Trophoblast cell (in vitro differentiated cells and primary cell): Measurements from ENCODE around the gene CSPG4.
"Not testable (repeated sequence)": the region's sequence is repeated elsewhere in the genome, so short reads cannot be mapped to it uniquely, and the experiment has no call there.

Experiments used
- DNase-seq, 2 donors: peaks; one replicate each; pipeline ENCODE4 v3.0.0-alpha.2; 2016
- H2AFZ ChIP-seq: 2 replicates; pipeline ENCODE4 v1.6.1; 2013; ENCODE audit warnings: low read length, moderate library complexity, mild to moderate bottlenecking; ENCODE audit not compliant: insufficient read depth, poor library complexity
- H2AK5ac ChIP-seq: 2 replicates; pipeline ENCODE4 v1.6.1; 2013; ENCODE audit warnings: mild to moderate bottlenecking, low read length
- H2BK120ac ChIP-seq: 2 replicates; pipeline ENCODE4 v1.6.1; 2013; ENCODE audit warnings: low read length, mild to moderate bottlenecking, moderate library complexity; ENCODE audit not compliant: insufficient read depth, poor library complexity
- H2BK12ac ChIP-seq: 2 replicates; pipeline ENCODE4 v1.6.1; 2013; ENCODE audit warnings: mild to moderate bottlenecking, low read length, moderate library complexity
- H2BK5ac ChIP-seq: 2 replicates; pipeline ENCODE4 v1.6.1; 2013; ENCODE audit warnings: low read length, low read depth, moderate library complexity, mild to moderate bottlenecking; ENCODE audit not compliant: poor library complexity
- H3K14ac ChIP-seq: 2 replicates; pipeline ENCODE4 v1.6.1; 2013; ENCODE audit warnings: mild to moderate bottlenecking, low read length
- H3K18ac ChIP-seq: 2 replicates; pipeline ENCODE4 v1.6.1; 2013; ENCODE audit warnings: mild to moderate bottlenecking, low read length
- H3K23ac ChIP-seq: 2 replicates; pipeline ENCODE4 v1.6.1; 2013; ENCODE audit warnings: low read length
- H3K27ac ChIP-seq: 2 replicates; pipeline ENCODE4 v1.5.1; 2013; ENCODE audit warnings: low read depth, mild to moderate bottlenecking, inconsistent platforms, low read length, moderate library complexity
- H3K27me3 ChIP-seq: 2 replicates; pipeline ENCODE4 v1.6.1; 2013; ENCODE audit warnings: inconsistent platforms, mild to moderate bottlenecking, low read length, moderate library complexity; ENCODE audit not compliant: insufficient read depth
- H3K36me3 ChIP-seq, 2 experiments: 1 replicate in 1 of 2; 2 replicates in 1 of 2; pipeline ENCODE4 v1.6.1; 2013; ENCODE audit warnings: low read length in 2 of 2, mild to moderate bottlenecking in 2 of 2, moderate library complexity in 1 of 2; ENCODE audit not compliant: insufficient read depth in 2 of 2, control insufficient read depth in 1 of 2
- H3K4ac ChIP-seq: 2 replicates; pipeline ENCODE4 v1.6.1; 2013; ENCODE audit warnings: low read depth, mild to moderate bottlenecking, low read length, moderate library complexity
- H3K4me1 ChIP-seq, 2 experiments: 1 replicate in 1 of 2; 2 replicates in 1 of 2; pipeline ENCODE4 v1.6.1; 2013; ENCODE audit warnings: low read length in 2 of 2, mild to moderate bottlenecking in 2 of 2, moderate library complexity in 1 of 2; ENCODE audit not compliant: insufficient read depth in 2 of 2, control insufficient read depth in 1 of 2
- H3K4me2 ChIP-seq: 2 replicates; pipeline ENCODE4 v1.6.1; 2013; ENCODE audit warnings: inconsistent platforms, mild to moderate bottlenecking, low read length, moderate library complexity
- H3K4me3 ChIP-seq: 2 replicates; pipeline ENCODE4 v1.5.1; 2013; ENCODE audit warnings: mild to moderate bottlenecking, low read depth, low read length, inconsistent platforms
- H3K79me1 ChIP-seq: one replicate; pipeline ENCODE4 v1.6.1; 2013; ENCODE audit warnings: low read length
- H3K79me2 ChIP-seq: 2 replicates; pipeline ENCODE4 v1.6.1; 2013; ENCODE audit warnings: low read length, mild to moderate bottlenecking; ENCODE audit not compliant: control insufficient read depth, insufficient read depth, poor library complexity
- H3K9ac ChIP-seq: 2 replicates; pipeline ENCODE4 v1.6.1; 2013; ENCODE audit warnings: mild to moderate bottlenecking, low read length
- H3K9me3 ChIP-seq: 2 replicates; pipeline ENCODE4 v1.6.1; 2013; ENCODE audit warnings: low read depth, mild to moderate bottlenecking, control low read depth, inconsistent platforms, low read length; ENCODE audit not compliant: insufficient read depth
- H4K12ac ChIP-seq: 2 replicates; pipeline ENCODE4 v1.6.1; 2013; ENCODE audit warnings: low read depth, mild to moderate bottlenecking, low read length, moderate library complexity
- H4K8ac ChIP-seq: 2 replicates; pipeline ENCODE4 v1.6.1; 2013; ENCODE audit warnings: low read depth, mild to moderate bottlenecking, low read length, moderate library complexity
- H4K91ac ChIP-seq: one replicate; pipeline ENCODE4 v1.6.1; 2013; ENCODE audit warnings: low read depth, mild to moderate bottlenecking, low read length, moderate library complexity
- WGBS: extraction: QIAGEN DNeasy Blood & Tissue Kit; methylation state at CpG from one replicate; pipeline ENCODE4 v1.1.7; 2013; ENCODE audit warnings: missing lambda C conversion rate; ENCODE audit not compliant: insufficient read length, insufficient coverage; ENCODE audit errors: extremely low coverage; 5-methylcytosine and 5-hydroxymethylcytosine counted together

Gene CSPG4

DNA sequence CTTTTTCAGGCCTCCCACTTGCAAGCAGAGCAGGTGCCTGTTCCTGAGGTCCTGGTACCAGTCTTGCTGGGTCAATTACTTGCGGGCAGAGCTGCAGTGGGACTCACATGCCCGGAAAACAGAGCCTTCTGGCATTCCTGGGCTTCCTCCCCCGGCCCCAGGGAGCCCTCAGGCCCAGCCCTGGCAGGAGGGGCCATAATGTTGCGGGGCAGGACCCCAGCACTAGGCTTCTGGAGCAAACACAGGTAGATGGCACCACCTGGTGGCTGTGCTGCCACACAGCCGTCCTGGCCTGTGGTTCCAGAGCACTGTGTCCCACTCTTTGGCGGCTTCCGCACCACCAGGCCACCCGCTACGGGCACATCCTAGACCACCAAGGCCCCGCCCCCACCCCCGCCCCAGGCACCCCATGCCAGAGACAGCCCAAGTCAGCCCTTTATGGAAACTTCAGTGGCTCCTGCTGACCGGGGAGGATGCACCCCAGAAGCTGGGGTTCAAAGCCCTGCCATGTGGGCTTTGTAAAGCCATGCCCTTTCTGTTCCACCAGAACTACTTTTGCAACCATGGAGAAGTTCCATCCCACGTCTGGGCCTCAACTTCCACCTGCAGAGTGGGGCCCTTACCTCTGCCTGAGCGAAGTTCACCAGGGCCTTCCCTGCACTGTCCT, 28.9 kb downstream of the CSPG4 start:
- not testable (repeated sequence) for H3K27me3 ChIP-seq, H2AFZ ChIP-seq, H2BK12ac ChIP-seq, H3K9me3 ChIP-seq, H2BK120ac ChIP-seq, H3K4me1 ChIP-seq, H4K8ac ChIP-seq, H3K27ac ChIP-seq, H4K91ac ChIP-seq, H3K4ac ChIP-seq, H2BK5ac ChIP-seq, H3K9ac ChIP-seq, H3K18ac ChIP-seq, H3K36me3 ChIP-seq, H3K23ac ChIP-seq, H3K79me1 ChIP-seq, H2AK5ac ChIP-seq, H3K79me2 ChIP-seq, H3K14ac ChIP-seq, H3K4me2 ChIP-seq
- no CpG with 5 or more reads among the region's 14 CpGs for WGBS
- H3K4me3 ChIP-seq: peak overlapping the region; percentile 1
- H4K12ac ChIP-seq: peak overlapping the region; percentile 26
- DNase-seq: peak; percentile 54 to 69

- H4K91ac ChIP-seq: no peak overlapping the region
- WGBS: no CpG with 5 or more reads among the region's 40 CpGs
- H3K27me3 ChIP-seq: no peaks in the 10 kb centered on the region
- no peak overlapping the region for H3K4me2 ChIP-seq
- no peaks in the 10 kb centered on the region for H3K79me1 ChIP-seq
- no peak overlapping the region for H3K23ac ChIP-seq
- H2BK5ac ChIP-seq: no peak overlapping the region
- no peak overlapping the region for H3K27ac ChIP-seq
- H3K9ac ChIP-seq: no peak overlapping the region
- H4K8ac ChIP-seq: no peak overlapping the region
- DNase-seq: no peak
- no peak overlapping the region for H2BK120ac ChIP-seq
- H2AK5ac ChIP-seq: peak overlapping the region; percentile 70
- no peak overlapping the region for H3K18ac ChIP-seq
- no peak overlapping the region for H4K12ac ChIP-seq
- H3K9me3 ChIP-seq: peaks cover 3% of the 10 kb centered on the region
- no peak overlapping the region for H3K4ac ChIP-seq
- no peak overlapping the region for H2AFZ ChIP-seq
- no peaks in the 10 kb centered on the region for H3K79me2 ChIP-seq
- no peaks in the 10 kb centered on the region for H3K36me3 ChIP-seq
- no peak overlapping the region for H3K14ac ChIP-seq
- no peak overlapping the region for H3K4me3 ChIP-seq
- no peak overlapping the region for H2BK12ac ChIP-seq
- no peaks in the 10 kb centered on the region for H3K4me1 ChIP-seq
Measured at GRCh38 chr15:75682181-75683135, 30.2 kb downstream of the CSPG4 start.

DNA sequence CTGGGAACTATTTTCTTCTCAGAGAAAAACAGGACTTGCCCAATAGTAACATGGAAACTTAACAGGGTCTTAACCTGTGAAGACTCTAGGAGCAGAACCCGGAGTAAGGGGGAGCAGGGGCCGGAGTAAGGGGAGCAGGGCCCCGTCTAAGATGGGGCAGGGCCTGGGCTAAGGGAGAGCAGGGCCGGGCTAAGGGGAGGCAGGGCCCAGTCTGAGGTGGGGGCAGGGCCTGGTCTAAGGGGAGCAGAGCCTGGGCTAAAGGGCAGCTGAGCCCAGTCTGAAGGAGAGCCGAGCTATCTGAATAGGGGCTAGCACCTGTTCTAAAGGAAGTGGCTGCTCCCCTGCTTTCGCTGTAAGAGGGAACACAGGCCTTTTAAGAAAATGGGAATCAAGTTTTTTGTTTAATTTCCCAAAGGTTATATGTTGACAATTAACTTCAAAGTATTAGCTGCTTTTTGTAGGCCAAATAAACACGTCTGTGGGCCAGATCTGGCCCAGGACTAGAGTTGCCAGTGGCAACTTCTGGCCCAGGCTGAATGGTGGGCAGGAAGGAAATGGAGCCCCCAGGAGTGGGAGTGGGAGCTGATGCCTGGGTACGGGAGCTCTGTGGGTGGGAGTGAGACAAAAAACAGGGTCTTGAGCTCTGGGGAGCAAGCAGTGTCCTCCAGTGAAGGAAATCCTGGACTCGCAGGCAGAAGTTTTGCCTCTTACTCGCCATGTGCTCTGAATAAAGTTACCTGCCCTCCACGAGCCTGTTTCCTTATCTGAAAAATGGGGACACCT, 32.5 kb downstream of the CSPG4 start:
- Histone ChIP-seq H3K14ac (no peak overlapping the region), H4K91ac (no peak overlapping the region), H2AK5ac (no peak overlapping the region), H4K8ac (no peak overlapping the region), H2BK120ac (no peak overlapping the region), H3K4me3 (no peak overlapping the region), H3K36me3 (no peaks in the 10 kb centered on the region), H3K79me2 (no peaks in the 10 kb centered on the region), H3K23ac (no peak overlapping the region), H3K27ac (no peak overlapping the region), H3K9ac (no peak overlapping the region), H3K27me3 (no peaks in the 10 kb centered on the region), H3K79me1 (no peaks in the 10 kb centered on the region), H3K4ac (no peak overlapping the region), H2AFZ (no peak overlapping the region), H3K18ac (no peak overlapping the region), H2BK12ac (no peak overlapping the region), H3K4me1 (no peaks in the 10 kb centered on the region), H3K9me3 (no peaks in the 10 kb centered on the region), H2BK5ac (no peak overlapping the region), H3K4me2 (no peak overlapping the region), H4K12ac (no peak overlapping the region)
- no CpG with 5 or more reads among the region's 11 CpGs for WGBS
- DNase-seq: no peak

- H3K4me1 ChIP-seq, H4K12ac ChIP-seq, H3K27ac ChIP-seq, H3K18ac ChIP-seq, H3K9ac ChIP-seq, H2AFZ ChIP-seq, H3K9me3 ChIP-seq, H3K79me1 ChIP-seq, H3K79me2 ChIP-seq, H4K91ac ChIP-seq, H2BK12ac ChIP-seq, H2AK5ac ChIP-seq, H3K27me3 ChIP-seq, H3K36me3 ChIP-seq, H2BK120ac ChIP-seq, H3K4ac ChIP-seq, H3K4me3 ChIP-seq, H3K4me2 ChIP-seq, H4K8ac ChIP-seq, DNase-seq, H3K14ac ChIP-seq, H3K23ac ChIP-seq, H2BK5ac ChIP-seq: not testable (repeated sequence)
- WGBS: no CpG with 5 or more reads among the region's 6 CpGs
Measured at GRCh38 chr15:75678324-75678690, 34.3 kb downstream of the CSPG4 start.
